Testis (tissue), 2 donors: ENCODE results near the gene CA10.

Experiments
- POLR2A ChIP-seq: fragments of 450-650 bp; IDR thresholded peaks from one replicate; pipeline ENCODE4 v1.6.1; 2017; ENCODE audit warnings: antibody characterized with exemption, mild to moderate bottlenecking, moderate library complexity
- TF ChIP-seq, protein P1 (sequence below), 3 experiments: fragments of 450-650 bp in 2 of 3; fragments of 200-600 bp in 1 of 3; sonication (generic) in 1 of 3; IDR thresholded peaks; one replicate each; pipeline ENCODE4 v1.5.1; 2016 to 2019; ENCODE audit warnings: antibody characterized with exemption in 3 of 3, mild to moderate bottlenecking in 2 of 3, moderate library complexity in 1 of 3

DNA sequence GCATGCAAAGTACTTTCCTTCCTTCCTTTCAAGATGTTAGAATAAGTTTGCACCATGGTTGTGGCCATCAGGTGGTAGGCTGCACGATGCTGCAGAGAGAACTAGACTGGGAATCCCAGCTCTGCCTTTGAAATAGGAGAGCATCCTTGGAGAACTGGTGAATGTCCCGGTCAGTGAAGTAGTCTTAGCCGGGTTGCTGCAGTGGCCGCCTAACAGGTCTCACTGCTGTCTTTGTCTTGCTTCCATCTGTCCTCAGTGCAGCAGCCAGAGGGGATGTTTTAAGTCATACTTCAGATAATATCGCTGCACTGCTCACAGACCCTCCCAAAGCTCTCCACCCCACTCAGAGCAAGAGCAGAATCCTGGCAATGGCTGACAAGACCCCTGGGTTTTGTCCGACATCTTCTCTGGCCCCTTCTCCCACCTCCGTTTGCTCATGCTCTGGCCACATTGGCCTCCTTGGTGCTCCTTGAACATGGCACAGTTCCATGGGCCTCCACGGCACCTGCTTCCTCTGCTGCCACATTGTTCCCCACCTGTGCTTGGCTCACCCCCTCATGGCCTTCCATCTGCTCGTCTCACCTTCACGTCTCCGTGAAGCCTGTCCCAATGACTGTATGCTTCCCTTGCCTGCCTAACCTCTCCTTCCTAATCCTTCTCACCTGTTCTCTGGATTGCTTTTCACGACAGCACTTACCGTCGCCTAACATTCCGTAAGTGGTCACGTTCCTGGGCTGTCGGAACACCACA, 458.3 kb downstream of the CA10 start:
- TF ChIP-seq, protein P1, sequence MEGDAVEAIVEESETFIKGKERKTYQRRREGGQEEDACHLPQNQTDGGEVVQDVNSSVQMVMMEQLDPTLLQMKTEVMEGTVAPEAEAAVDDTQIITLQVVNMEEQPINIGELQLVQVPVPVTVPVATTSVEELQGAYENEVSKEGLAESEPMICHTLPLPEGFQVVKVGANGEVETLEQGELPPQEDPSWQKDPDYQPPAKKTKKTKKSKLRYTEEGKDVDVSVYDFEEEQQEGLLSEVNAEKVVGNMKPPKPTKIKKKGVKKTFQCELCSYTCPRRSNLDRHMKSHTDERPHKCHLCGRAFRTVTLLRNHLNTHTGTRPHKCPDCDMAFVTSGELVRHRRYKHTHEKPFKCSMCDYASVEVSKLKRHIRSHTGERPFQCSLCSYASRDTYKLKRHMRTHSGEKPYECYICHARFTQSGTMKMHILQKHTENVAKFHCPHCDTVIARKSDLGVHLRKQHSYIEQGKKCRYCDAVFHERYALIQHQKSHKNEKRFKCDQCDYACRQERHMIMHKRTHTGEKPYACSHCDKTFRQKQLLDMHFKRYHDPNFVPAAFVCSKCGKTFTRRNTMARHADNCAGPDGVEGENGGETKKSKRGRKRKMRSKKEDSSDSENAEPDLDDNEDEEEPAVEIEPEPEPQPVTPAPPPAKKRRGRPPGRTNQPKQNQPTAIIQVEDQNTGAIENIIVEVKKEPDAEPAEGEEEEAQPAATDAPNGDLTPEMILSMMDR (IDR thresholded peaks at IDR 0.05): no peak
- TF ChIP-seq POLR2A: no peak
